Measurements from ENCODE around the gene REXO4. TPM values are rescaled to one million over a fixed set of nuclear protein-coding genes. Genes with fewer than 3 reads are reported as not detected.
"Not testable (repeated sequence)": the region's sequence is repeated elsewhere in the genome, so short reads cannot be mapped to it uniquely, and the experiment has no call there.

The REXO4 gene
- total RNA-seq, 1 experiment from 2014 or later, result 9.0 TPM

- DNase-seq (ENCODE audit: low read depth), result not testable (repeated sequence)
Observed at GRCh38 chr9:133451865-133452264, 34.1 kb upstream of the REXO4 start.

DNA sequence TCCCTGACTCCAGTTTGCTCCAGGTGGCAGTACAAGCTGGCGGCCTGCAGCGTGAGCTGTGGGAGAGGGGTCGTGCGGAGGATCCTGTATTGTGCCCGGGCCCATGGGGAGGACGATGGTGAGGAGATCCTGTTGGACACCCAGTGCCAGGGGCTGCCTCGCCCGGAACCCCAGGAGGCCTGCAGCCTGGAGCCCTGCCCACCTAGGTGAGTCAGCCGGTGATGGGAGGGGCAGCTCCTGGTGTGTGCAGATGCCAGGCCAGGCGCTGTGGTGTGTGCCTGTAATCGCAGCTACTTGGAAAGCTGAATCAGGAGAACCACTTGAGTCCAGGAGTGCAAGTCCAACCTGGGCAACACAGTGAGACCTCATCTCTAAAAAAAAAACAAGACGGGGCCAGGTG, 31.9 kb upstream of the REXO4 start:
- DNase-seq (ENCODE audit: low read depth), result no peak

DNA sequence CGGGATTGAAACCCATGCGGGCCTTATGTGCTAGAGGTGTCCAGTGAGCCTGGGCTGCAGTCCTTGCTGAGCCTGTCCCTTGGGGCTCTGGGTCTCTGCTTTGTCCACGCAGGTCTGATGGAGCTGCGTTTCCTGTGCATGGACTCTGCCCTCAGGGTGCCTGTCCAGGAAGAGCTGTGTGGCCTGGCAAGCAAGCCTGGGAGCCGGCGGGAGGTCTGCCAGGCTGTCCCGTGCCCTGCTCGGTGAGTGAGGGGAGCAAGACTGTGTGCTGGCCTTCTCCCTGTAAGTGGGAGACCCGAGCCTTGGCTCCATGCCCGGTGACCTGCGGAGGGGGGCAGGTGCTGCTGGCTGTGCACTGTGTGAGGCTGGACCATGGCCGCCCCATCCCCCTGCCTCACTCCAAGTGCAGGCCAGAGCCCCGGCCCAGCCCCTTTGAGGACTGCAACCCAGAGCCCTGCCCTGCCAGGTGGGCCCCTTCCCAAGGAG, 30.7 kb upstream of the REXO4 start:
- no peak for DNase-seq (ENCODE audit: low read depth)

- no peak for DNase-seq (ENCODE audit: low read depth)
Observed at GRCh38 chr9:133445293-133445969, 27.6 kb upstream of the REXO4 start.

DNA sequence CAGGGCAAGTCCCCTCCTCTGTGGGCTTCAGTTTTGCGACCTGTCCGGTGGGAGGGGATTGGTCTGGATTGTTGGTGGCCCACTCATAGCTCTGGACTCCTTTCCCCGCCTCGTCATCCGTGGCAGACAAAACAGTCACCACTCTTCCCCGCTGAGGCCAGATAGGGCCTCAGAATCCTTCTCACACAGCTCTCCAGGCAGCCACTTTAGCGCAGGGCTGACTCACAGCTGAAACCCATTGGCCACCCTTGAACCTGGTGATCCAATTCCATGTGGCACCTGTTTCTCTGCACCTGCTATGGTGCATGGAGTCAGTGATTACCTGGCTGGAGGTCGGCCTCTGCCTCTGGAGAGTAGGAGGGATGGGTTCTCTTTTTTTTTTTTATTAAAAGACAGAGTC, 26.2 kb upstream of the REXO4 start:
- no peak for DNase-seq (ENCODE audit: low read depth)

GRCh38 chr9:133443248-133443647, 25.4 kb upstream of the REXO4 start:
- no peak for DNase-seq (ENCODE audit: low read depth)

- no peak for DNase-seq (ENCODE audit: low read depth)
Observed at GRCh38 chr9:133441571-133441970, 23.8 kb upstream of the REXO4 start.

- no peak for DNase-seq (ENCODE audit: low read depth)
Observed at GRCh38 chr9:133440874-133441273, 23.1 kb upstream of the REXO4 start.

- no peak for DNase-seq (ENCODE audit: low read depth)
Observed at GRCh38 chr9:133439337-133439736, 21.5 kb upstream of the REXO4 start.

- no peak for DNase-seq (ENCODE audit: low read depth)
Observed at GRCh38 chr9:133437753-133438531, 20.1 kb upstream of the REXO4 start.

GRCh38 chr9:133436681-133437080, 18.9 kb upstream of the REXO4 start:
- no peak for DNase-seq (ENCODE audit: low read depth)

DNA sequence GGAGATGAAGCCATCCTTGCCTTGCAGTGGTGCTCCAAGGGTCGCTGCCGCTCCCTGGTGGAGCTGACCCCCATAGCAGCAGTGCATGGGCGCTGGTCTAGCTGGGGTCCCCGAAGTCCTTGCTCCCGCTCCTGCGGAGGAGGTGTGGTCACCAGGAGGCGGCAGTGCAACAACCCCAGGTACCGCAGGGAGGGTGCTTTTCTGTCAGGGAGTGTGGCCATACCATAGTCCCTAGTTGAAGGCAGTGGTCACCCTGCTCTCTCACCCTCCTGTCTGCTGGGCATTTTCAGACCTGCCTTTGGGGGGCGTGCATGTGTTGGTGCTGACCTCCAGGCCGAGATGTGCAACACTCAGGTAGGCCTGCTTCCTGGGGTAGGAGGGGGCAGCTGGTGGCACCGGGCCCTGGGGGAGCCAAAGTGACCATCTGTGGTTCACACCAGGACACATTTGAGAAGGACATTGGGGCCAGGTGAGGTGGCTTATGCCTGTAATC, 15.6 kb upstream of the REXO4 start:
- no peak for DNase-seq (ENCODE audit: low read depth)

GRCh38 chr9:133430244-133430643, 12.4 kb upstream of the REXO4 start:
- DNase-seq (ENCODE audit: low read depth), result no peak

- no peak for DNase-seq (ENCODE audit: low read depth)
Observed at GRCh38 chr9:133429641-133430161, 11.9 kb upstream of the REXO4 start.

- no peak for DNase-seq (ENCODE audit: low read depth)
Observed at GRCh38 chr9:133429214-133429613, 11.4 kb upstream of the REXO4 start.

- DNase-seq (ENCODE audit: low read depth), result no peak
Observed at GRCh38 chr9:133428617-133429101, 10.8 kb upstream of the REXO4 start.

GRCh38 chr9:133427658-133428348, 10.0 kb upstream of the REXO4 start:
- DNase-seq (ENCODE audit: low read depth), result no peak

- DNase-seq (ENCODE audit: low read depth), result no peak
Observed at GRCh38 chr9:133426011-133426410, 8.2 kb upstream of the REXO4 start.

DNA sequence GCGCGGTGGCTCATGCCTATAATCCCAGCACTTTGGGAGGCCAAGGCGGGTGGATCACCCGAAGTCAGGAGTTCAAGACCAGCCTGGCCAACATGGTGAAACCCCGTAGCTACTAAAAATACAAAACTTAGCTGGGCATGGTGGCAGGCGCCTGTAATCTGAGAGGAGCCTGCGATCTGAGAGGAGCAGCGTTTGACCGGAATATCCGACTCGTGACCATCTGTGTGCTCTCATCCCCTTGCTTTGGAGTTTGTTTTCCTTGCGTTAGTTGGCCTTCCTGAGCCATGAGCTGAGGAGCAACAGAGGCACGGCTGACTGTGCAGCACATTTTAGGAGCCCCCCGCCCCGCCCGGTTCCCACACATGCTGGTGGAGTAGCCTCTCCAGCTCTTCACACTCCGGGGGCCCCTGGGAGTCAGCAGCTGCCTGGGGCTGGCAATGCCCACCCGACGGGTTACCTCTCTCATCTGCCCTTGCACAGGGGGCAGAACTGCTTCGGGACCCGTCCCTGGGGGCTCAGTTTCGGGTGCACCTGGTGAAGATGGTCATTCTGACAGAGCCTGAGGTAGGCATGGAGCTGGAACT, 7.3 kb upstream of the REXO4 start:
- no peak for DNase-seq (ENCODE audit: low read depth)

GRCh38 chr9:133424187-133424586, 6.4 kb upstream of the REXO4 start:
- no peak for DNase-seq (ENCODE audit: low read depth)

GRCh38 chr9:133423216-133423615, 5.4 kb upstream of the REXO4 start:
- DNase-seq (ENCODE audit: low read depth), result no peak
